Middle frontal gyrus (tissue), 1 donor: ENCODE data around the gene TH.
"Not testable (repeated sequence)": the region's sequence is repeated elsewhere in the genome, so short reads cannot be mapped to it uniquely, and the experiment has no call there.

Source experiments
- DNase-seq: peaks from one replicate; pipeline ENCODE4 v3.0.0-alpha.2; 2015; ENCODE audit warnings: low spot score; ENCODE audit errors: extremely low spot score

TH gene

GRCh38 chr11:2195756-2196088, 24.1 kb upstream of the TH start:
- DNase-seq = no peak

DNA sequence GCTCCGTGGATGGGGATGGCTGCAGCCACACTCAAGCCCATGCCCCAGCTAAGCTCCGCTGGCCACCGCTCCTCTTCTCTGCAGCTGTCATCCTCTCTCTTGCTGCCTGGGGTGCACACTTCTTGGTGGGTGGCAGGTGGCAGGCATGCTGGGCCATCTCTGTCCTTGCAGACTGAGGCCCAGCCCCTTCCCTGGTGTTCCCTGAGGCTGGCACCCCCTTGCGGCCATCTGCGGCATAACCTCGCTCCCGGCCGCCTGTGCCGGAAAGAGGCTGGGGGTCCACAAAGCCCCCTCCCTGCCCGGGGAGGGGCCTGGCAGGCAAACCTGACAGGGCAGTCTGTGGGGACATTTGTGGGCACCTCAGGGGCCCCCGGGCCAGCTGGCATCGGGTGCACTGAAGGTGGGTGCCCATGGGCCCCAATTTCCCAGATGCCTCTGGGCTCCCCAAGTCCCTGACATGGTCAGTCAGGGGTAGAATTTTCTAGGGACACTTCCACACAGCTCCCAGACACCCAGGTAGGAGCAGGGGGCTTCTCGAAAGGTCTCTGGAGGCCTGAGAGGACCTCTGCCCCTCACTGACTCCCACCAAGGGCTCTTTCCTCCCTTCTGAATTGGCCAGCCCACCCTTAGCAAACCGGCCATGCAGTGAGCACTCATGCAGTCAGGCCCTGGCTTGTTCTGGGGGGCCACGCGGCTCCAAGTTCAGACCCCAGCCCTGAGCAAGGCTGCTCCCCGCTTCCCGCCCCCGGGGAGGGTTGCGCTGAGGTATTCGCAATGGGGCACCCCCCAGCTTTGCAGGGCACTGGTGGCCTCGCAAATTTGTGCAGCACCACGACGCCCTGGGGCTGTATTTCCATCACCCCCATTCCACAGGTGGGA, 23.5 kb upstream of the TH start:
- no peak for DNase-seq

- not testable (repeated sequence) for DNase-seq
Measured at GRCh38 chr11:2193888-2194595, 22.4 kb upstream of the TH start.

DNA sequence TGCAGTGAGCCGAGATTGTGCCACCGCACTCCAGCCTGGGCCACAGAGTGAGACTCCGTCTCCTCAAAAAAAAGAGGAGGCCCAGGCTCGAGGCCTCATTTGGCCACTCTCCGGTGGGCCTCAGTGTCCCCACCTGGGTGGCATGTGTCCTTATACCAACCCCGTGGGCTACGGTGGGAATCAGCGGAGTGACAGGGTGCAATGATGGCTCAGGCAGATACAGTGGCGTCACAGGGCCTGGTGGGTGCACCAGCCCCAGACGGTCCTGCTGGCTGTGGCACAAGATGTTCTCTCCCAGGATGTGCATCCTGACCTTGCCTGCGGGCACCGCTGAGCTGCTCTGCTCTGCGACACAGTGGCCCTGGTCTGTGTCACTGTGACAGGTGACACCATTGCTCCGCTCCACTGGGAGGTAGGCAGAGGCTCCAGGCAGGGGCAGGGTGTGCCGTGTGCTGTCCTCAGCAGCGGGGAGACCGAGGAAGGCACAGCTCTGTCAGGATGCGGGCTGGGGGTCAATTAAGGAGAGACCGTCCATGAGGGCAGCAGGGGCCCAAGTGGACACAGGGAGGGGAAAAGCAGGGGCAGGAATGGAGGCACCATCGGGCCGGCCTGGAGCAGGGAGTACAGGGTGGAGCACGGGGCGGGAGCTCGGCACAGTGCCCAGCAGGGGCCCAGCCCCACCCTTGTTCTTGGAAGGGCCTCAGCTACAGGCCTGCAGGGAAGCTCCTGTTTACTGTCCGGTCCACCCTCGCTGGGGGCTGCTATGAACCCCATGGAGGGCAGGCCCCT, 21.7 kb upstream of the TH start:
- DNase-seq = no peak

GRCh38 chr11:2192435-2192834, 20.8 kb upstream of the TH start:
- DNase-seq = no peak

- no peak for DNase-seq
Measured at GRCh38 chr11:2191883-2192282, 20.3 kb upstream of the TH start.

DNA sequence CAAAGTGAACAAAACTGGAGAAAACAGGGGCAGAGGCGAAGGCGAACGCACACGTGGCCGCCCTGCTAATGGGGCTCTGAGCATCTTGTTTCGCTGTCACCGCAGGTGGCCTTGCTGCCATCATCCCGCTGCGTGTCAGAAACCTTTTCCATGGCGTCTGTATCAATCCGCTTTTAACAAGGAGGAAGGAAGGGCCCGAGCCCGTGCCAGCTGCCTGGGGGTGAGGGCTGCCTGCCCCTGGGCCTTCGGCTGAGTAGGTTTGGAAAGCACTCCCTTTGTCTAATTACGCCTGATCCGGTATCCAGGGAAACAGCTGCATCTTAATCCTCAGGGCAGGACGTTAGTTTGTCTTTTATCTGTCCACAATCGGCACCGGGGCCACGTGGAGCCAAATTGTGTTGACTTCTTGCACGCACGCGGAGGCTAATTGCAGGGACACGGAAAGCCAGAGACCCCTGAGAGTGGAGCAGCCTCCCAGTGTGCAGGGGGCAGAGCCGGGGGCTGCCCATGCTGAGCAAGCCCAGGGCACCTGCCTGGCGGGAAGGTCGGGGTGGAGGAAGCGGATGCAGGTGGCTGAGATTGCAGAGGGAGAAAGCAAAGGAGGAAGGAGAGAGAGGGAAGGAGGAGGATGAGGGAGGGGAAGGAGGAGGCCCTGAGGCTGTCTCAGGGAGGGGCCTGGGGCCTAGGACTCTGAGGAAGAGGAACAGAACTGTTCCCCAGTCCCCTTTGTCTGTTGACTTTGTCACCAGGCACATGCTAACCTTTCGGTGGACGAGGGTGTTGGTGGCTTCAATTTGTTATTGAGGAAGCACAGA, 19.2 kb upstream of the TH start:
- no peak for DNase-seq

- no peak for DNase-seq
Measured at GRCh38 chr11:2189938-2190656, 18.5 kb upstream of the TH start.

GRCh38 chr11:2188745-2189144, 17.1 kb upstream of the TH start:
- DNase-seq = no peak

DNA sequence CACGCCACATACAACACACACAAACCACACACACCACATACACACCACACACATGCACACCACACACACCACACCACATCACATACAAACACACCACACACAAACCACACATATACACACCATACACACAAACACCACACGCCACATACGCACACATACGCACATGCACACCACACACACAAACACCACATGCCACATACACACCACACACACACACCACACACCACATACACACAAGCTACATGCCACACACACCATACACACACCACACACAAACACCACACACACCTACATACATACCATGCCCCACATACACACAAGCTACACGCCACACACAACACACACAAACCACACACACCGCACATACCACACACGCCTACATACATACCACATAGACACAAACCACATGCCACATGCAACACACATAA, 15.7 kb upstream of the TH start:
- DNase-seq = no peak

GRCh38 chr11:2186669-2187279, 15.2 kb upstream of the TH start:
- DNase-seq = no peak

DNA sequence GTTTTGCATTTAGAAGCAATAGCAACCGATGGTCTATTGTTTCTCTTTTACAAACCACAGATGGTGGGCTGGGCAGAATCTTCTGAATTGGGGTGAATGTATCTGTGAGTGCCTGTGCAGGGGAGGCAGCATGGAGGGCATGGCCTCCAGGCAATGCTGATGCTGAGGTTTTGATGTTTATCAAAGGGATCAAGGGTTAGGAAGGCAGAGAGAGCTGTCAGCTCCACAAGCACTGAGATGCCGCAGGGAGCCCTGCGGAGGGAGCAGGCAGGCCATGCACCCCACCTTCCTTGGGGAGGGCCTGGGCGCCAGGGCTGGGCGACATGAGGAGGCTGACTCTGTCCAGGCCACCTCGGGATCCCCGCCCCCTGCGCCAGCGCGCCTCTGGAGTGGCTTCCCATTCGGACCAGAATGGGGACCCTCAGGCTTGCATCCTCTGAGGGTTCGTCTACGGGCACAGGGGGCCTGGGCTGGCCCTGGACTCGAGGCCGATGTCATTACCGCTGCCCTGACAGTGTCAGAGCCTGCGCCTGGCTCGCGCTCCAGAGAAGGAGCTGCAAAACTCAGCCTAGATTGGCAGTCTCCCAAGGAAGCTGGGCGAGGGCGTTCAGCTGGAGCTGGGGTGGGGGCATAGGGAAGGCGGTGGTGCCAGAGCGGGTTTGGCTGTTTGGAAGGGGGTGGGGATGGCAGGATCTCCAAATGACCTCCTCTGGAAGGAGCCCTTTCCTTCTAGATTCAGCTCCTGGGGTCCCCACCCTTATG, 13.9 kb upstream of the TH start:
- DNase-seq = no peak

- no peak for DNase-seq
Measured at GRCh38 chr11:2182692-2183474, 11.3 kb upstream of the TH start.

GRCh38 chr11:2182075-2182474, 10.5 kb upstream of the TH start:
- DNase-seq = no peak

GRCh38 chr11:2180789-2181370, 9.3 kb upstream of the TH start:
- DNase-seq = no peak

DNA sequence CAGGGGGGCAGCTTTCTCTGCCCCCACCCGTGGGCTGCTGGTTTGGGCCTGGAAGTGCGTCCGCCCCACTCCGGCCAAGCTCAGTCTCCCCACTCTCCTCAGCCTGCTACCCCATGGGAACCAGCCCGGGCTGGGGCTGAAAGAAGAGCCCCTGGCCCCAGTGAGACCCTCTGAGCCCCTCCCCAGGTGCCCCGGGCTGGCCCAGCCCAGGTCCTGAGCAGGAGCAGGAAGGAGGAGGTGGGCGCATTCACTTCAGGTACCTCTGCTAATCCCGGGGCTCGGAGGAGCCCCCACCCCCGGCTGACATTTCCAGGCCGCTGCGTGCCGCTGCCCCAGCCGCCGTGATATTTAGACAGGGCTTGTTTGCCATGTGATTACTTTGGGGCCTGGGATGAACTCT, 8.7 kb upstream of the TH start:
- no peak for DNase-seq

DNA sequence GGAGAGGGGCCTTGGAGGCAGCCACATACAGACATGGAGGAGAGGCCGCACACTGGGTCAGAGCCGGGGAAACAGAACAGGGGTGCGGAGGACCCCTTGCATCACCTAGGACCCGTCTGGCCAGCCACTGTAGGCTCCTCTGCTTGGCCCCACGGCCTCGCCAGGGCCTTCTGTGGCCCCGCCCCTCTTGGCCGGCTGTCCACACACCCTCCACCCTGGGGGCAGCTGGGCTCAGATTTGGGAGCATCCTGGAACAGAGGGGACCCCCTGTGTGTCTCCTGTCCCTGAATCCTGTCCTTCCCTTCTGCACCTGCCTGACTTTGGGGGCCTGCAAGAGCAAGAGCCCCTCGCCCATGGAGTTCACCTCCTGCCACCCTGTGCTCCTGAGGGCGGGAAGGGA, 7.9 kb upstream of the TH start:
- no peak for DNase-seq

- no peak for DNase-seq
Measured at GRCh38 chr11:2178906-2179494, 7.4 kb upstream of the TH start.
